KMS-11 (cell line): ENCODE measurements around the gene PMM1.

Experiments used
- H2AFZ ChIP-seq: fragments of 200-600 bp; sonication (generic); 2 replicates; pipeline ENCODE4 v1.6.1; 2016; ENCODE audit warnings: antibody characterized with exemption, mixed run types, low read depth
- H3K27ac ChIP-seq: fragments of 200-600 bp; sonication (generic); 2 replicates; pipeline ENCODE4 v1.6.1; 2016; ENCODE audit warnings: mild to moderate bottlenecking, mixed run types
- H3K27me3 ChIP-seq: fragments of 200-600 bp; sonication (generic); 2 replicates; pipeline ENCODE4 v1.6.1; 2017; ENCODE audit warnings: mild to moderate bottlenecking, low read depth, mixed run types, moderate library complexity; ENCODE audit not compliant: insufficient read depth
- H3K36me3 ChIP-seq: fragments of 200-600 bp; sonication (generic); 2 replicates; pipeline ENCODE4 v1.6.1; 2017; ENCODE audit warnings: mild to moderate bottlenecking, mixed run types; ENCODE audit not compliant: insufficient read depth
- H3K4me1 ChIP-seq: fragments of 200-600 bp; sonication (generic); 2 replicates; pipeline ENCODE4 v1.6.1; 2016; ENCODE audit warnings: mild to moderate bottlenecking, low read depth, mixed run types; ENCODE audit not compliant: poor library complexity, severe bottlenecking
- H3K4me2 ChIP-seq: fragments of 200-600 bp; sonication (generic); 2 replicates; pipeline ENCODE4 v1.7.0; 2016; ENCODE audit warnings: mild to moderate bottlenecking, mixed run types
- H3K4me3 ChIP-seq: fragments of 200-600 bp; sonication (generic); IDR thresholded peaks from 2 replicates; pipeline ENCODE4 v1.6.1; 2017; ENCODE audit warnings: low read depth, low read length, mixed read lengths; ENCODE audit not compliant: insufficient read depth
- H3K79me2 ChIP-seq: fragments of 200-600 bp; sonication (generic); 2 replicates; pipeline ENCODE4 v1.6.1; 2016; ENCODE audit warnings: low read depth, mixed run types; ENCODE audit not compliant: insufficient read depth
- H3K9ac ChIP-seq: fragments of 200-600 bp; sonication (generic); 2 replicates; pipeline ENCODE4 v1.6.1; 2016; ENCODE audit warnings: mild to moderate bottlenecking, mixed run types
- H4K20me1 ChIP-seq: fragments of 200-600 bp; sonication (generic); 2 replicates; pipeline ENCODE4 v1.6.1; 2016; ENCODE audit warnings: mild to moderate bottlenecking, mixed run types; ENCODE audit not compliant: insufficient read depth
- CTCF ChIP-seq: fragments of 200-600 bp; sonication (generic); conservative IDR thresholded peaks from 2 replicates; pipeline ENCODE4 v1.6.1; 2017; ENCODE audit warnings: low read depth, mild to moderate bottlenecking, antibody characterized with exemption, low read length, moderate library complexity, mixed read lengths

PMM1 gene

GRCh38 chr22:41532908-41533825 lies 56.5 kb downstream of the PMM1 start:
- no peak overlapping the region for H2AFZ ChIP-seq
- H3K27me3 ChIP-seq: no peaks in the 10 kb centered on the region
- H3K4me3 ChIP-seq: no peak overlapping the region
- no peaks in the 10 kb centered on the region; the same call in 1 of the 2 replicates for H3K79me2 ChIP-seq
- peaks cover 4% of the 10 kb centered on the region; the same call in 1 of the 2 replicates for H3K36me3 ChIP-seq
- H3K4me1 ChIP-seq: no peaks in the 10 kb centered on the region
- H3K4me2 ChIP-seq: no peak overlapping the region
- no peaks in the 10 kb centered on the region for H4K20me1 ChIP-seq
- TF ChIP-seq CTCF: peak; percentile 80
- H3K27ac ChIP-seq: no peak overlapping the region
- no peak overlapping the region for H3K9ac ChIP-seq

GRCh38 chr22:41531715-41532477 lies 57.7 kb downstream of the PMM1 start:
- Histone ChIP-seq H3K79me2 (no peaks in the 10 kb centered on the region; the same call in 1 of the 2 replicates), H4K20me1 (no peaks in the 10 kb centered on the region), H3K36me3 (peaks cover 5% of the 10 kb centered on the region; the same call in 1 of the 2 replicates), H3K27me3 (no peaks in the 10 kb centered on the region), H3K9ac (no peak overlapping the region), H3K4me1 (no peaks in the 10 kb centered on the region), H3K4me2 (no peak overlapping the region), H3K27ac (no peak overlapping the region), H3K4me3 (no peak overlapping the region), H2AFZ (no peak overlapping the region)
- no peak for TF ChIP-seq CTCF

- Histone ChIP-seq H3K36me3 (peaks cover 5% of the 10 kb centered on the region; the same call in 1 of the 2 replicates), H2AFZ (no peak overlapping the region), H3K27ac (no peak overlapping the region), H3K27me3 (no peaks in the 10 kb centered on the region), H3K4me1 (no peaks in the 10 kb centered on the region), H4K20me1 (no peaks in the 10 kb centered on the region), H3K4me2 (no peak overlapping the region), H3K9ac (no peak overlapping the region), H3K79me2 (no peaks in the 10 kb centered on the region; the same call in 1 of the 2 replicates), H3K4me3 (no peak overlapping the region)
- no peak for TF ChIP-seq CTCF
Measured at GRCh38 chr22:41530890-41531714, 58.5 kb downstream of the PMM1 start.

- H3K27me3 ChIP-seq: no peaks in the 10 kb centered on the region
- no peaks in the 10 kb centered on the region for H3K4me1 ChIP-seq
- no peak overlapping the region for H3K4me3 ChIP-seq
- no peak overlapping the region for H3K27ac ChIP-seq
- H4K20me1 ChIP-seq: no peaks in the 10 kb centered on the region
- no peak overlapping the region for H2AFZ ChIP-seq
- H3K79me2 ChIP-seq: no peaks in the 10 kb centered on the region; the same call in 1 of the 2 replicates
- peaks cover 5% of the 10 kb centered on the region; the same call in 1 of the 2 replicates for H3K36me3 ChIP-seq
- H3K4me2 ChIP-seq: no peak overlapping the region
- H3K9ac ChIP-seq: no peak overlapping the region
- TF ChIP-seq CTCF: no peak
Measured at GRCh38 chr22:41528938-41529561, 60.6 kb downstream of the PMM1 start.
